CD4-positive, alpha-beta T cell (primary cell): ENCODE measurements around the gene STRADA. TPM values are rescaled to one million over a fixed set of nuclear protein-coding genes. Genes with fewer than 3 reads are reported as not detected.

Source experiments
- ATAC-seq: fragments of 200-7000 bp; cut with Tn5 transposase; one replicate; pipeline ENCODE4 v1.10.0; 2022; ENCODE audit warnings: mild to moderate bottlenecking; ENCODE audit not compliant: poor library complexity
- CTCF ChIA-PET: fragments of 350-600 bp; sonication (Branson Sonifier 250); formaldehyde crosslinking; loops from one replicate; lab custom pipeline; 2021; ENCODE audit warnings: antibody characterized with exemption, inconsistent platforms; lab: Charles Lee
- POLR2A ChIA-PET: fragments of 350-600 bp; sonication (Branson Sonifier 250); formaldehyde crosslinking; loops from one replicate; lab custom pipeline; 2021; ENCODE audit warnings: antibody characterized with exemption, inconsistent platforms; lab: Charles Lee
- DNase-seq, 14 experiments: peaks; one replicate each; pipeline ENCODE4 v3.0.0-alpha.2; 2013 to 2020; ENCODE audit warnings: mixed read lengths in 2 of 14
- H3K27ac ChIP-seq, 2 donors: one replicate each; pipeline versions ENCODE4 v1.5.1 to v1.7.0; 2013; ENCODE audit warnings: low read length in 2 of 2, low read depth in 1 of 2, mild to moderate bottlenecking in 1 of 2
- H3K27me3 ChIP-seq, 2 experiments: 1 replicate in 1 of 2; 2 replicates in 1 of 2; pipeline versions ENCODE4 v1.6.1 to v1.7.0; 2013; ENCODE audit warnings: low read length in 2 of 2, control low read depth in 1 of 2, mild to moderate bottlenecking in 1 of 2, moderate library complexity in 1 of 2; ENCODE audit not compliant: insufficient read depth in 2 of 2, control insufficient read depth in 1 of 2
- H3K36me3 ChIP-seq: one replicate; pipeline ENCODE4 v1.6.1; 2013; ENCODE audit warnings: low read length, control low read depth; ENCODE audit not compliant: insufficient read depth
- H3K4me1 ChIP-seq: one replicate; pipeline ENCODE4 v1.6.1; 2013; ENCODE audit warnings: low read length, control low read depth; ENCODE audit not compliant: insufficient read depth
- H3K4me3 ChIP-seq: one replicate; pipeline ENCODE4 v1.5.1; 2013; ENCODE audit warnings: mild to moderate bottlenecking, low read length, moderate library complexity
- H3K9me3 ChIP-seq, 2 experiments: 1 replicate in 1 of 2; 2 replicates in 1 of 2; pipeline versions ENCODE4 v1.6.1 to v1.7.0; 2013; ENCODE audit warnings: low read length in 2 of 2, mild to moderate bottlenecking in 2 of 2, control low read depth in 1 of 2, moderate library complexity in 1 of 2; ENCODE audit not compliant: control insufficient read depth in 1 of 2, insufficient read depth in 1 of 2
- H3K27ac Mint-ChIP-seq: one replicate; pipeline ENCODE4 v1.8.0; 2020; ENCODE audit warnings: mixed read lengths
- H3K27me3 Mint-ChIP-seq: one replicate; pipeline ENCODE4 v1.8.0; 2021; ENCODE audit warnings: mixed read lengths
- H3K36me3 Mint-ChIP-seq: one replicate; pipeline ENCODE4 v1.8.0; 2021; ENCODE audit warnings: low read depth, mixed read lengths
- H3K4me1 Mint-ChIP-seq: one replicate; pipeline ENCODE4 v1.8.0; 2021; ENCODE audit warnings: low read depth, mixed read lengths
- H3K4me3 Mint-ChIP-seq: one replicate; pipeline ENCODE4 v1.8.0; 2020; ENCODE audit warnings: mild to moderate bottlenecking, mixed read lengths
- H3K9me3 Mint-ChIP-seq: one replicate; pipeline ENCODE4 v1.8.0; 2020; ENCODE audit warnings: mixed read lengths
- intact Hi-C, 2 experiments: fragments of 100-400 bp; cut with DNase I in 1 of 2; cut with micrococcal nuclease in 1 of 2; formaldehyde crosslinking; loops; one replicate each; pipeline versions ENCODE4 v1.15.1 to v1.9.0; 2023 to 2025; cut with DNase I, micrococcal nuclease
- total RNA-seq, 174 experiments: library from RNA in 2 of 174; stranded (reverse) in 2 of 174; gene quantifications; one replicate each; pipeline ENCODE4 v1.2.3 and lab custom pipeline; 2021 to 2026
- TF ChIP-seq, protein P1 (sequence below): fragments of 200-600 bp; IDR thresholded peaks from one replicate; pipeline ENCODE4 v1.8.0; 2022; ENCODE audit warnings: antibody characterized with exemption, mild to moderate bottlenecking

STRADA gene
- total RNA-seq, 2 experiments from 2014 or later = 50.9 to 51.0 TPM

DNA sequence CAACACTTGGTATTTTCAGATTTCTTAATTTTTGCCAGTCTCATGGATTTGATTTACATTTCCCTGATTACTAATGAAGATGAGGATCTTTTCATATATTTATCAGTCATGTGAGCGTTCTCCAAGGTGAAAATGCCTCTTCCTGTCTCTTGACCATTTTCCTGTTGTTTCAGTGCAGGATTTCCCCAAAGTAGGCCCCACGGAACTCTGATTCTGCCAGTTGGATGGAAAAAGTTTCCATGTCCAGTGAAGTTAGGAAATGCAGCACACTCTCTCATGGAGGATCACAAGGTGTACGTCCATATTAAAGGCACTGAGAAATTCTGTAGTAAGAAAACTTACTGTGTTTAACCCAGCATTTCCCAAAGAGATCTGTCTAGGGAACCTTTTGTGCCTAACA is 25.2 kb downstream of the STRADA start:
- intact Hi-C loops = no loop called here
- H3K27ac ChIP-seq = no peak overlapping the region
- no peaks in the 10 kb centered on the region for H3K27me3 Mint-ChIP-seq
- no peaks in the 10 kb centered on the region for H3K27me3 ChIP-seq
- POLR2A ChIA-PET = interaction anchor here (1.6 to 18.5 kb wide), 2 partner anchors 9 to 18 kb away, joined by 9 to 844 read pairs; partner anchors contain the start of gene LIMD2
- ATAC-seq = no peak
- no peak overlapping the region for H3K4me3 ChIP-seq
- H3K9me3 ChIP-seq = no peaks in the 10 kb centered on the region
- no peak for DNase-seq
- TF ChIP-seq, protein P1, sequence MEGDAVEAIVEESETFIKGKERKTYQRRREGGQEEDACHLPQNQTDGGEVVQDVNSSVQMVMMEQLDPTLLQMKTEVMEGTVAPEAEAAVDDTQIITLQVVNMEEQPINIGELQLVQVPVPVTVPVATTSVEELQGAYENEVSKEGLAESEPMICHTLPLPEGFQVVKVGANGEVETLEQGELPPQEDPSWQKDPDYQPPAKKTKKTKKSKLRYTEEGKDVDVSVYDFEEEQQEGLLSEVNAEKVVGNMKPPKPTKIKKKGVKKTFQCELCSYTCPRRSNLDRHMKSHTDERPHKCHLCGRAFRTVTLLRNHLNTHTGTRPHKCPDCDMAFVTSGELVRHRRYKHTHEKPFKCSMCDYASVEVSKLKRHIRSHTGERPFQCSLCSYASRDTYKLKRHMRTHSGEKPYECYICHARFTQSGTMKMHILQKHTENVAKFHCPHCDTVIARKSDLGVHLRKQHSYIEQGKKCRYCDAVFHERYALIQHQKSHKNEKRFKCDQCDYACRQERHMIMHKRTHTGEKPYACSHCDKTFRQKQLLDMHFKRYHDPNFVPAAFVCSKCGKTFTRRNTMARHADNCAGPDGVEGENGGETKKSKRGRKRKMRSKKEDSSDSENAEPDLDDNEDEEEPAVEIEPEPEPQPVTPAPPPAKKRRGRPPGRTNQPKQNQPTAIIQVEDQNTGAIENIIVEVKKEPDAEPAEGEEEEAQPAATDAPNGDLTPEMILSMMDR = no peak
- CTCF ChIA-PET = no interaction called here
- H3K36me3 ChIP-seq = peaks cover 26% of the 10 kb centered on the region
- no peaks in the 10 kb centered on the region for H3K4me1 ChIP-seq
- H3K27ac Mint-ChIP-seq = no peak overlapping the region
- H3K4me1 Mint-ChIP-seq = no peaks in the 10 kb centered on the region
- peaks cover 28% of the 10 kb centered on the region for H3K36me3 Mint-ChIP-seq
- H3K4me3 Mint-ChIP-seq = no peak overlapping the region
- H3K9me3 Mint-ChIP-seq = no peaks in the 10 kb centered on the region

DNA sequence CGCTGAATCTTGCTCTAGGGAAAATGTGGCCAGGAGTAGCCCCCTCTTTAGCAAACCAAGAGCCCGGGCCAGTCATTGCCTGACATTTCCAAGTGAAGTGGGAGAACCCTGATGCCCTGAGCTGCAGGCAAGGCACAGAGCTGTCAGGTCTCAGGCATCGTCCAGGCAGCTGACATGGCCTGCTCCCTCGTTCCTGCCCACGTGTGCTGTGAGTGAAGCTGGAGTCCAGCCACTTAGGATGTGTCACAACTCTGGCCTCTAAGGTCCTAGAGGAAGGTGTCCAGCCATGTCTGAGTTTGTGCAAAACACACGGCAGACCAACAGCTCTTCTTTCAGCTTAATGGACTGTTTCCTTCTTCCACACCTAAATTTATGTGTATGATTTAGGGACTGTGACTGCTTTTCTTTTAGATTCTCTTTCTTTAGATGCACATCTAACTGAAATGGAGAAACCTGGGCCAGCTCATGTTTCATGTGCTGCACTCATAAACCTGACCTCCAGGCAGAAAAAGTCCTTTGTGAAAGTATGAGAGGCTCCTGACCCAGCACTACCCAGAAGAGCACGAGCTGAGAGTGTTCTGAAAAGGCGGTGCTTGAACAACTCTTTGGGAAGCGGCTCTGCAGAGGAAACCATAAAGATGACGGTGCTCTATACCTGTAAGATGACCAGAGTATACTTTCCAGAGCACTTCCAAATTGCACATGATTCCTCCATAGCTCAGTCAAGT is 26.9 kb downstream of the STRADA start:
- no peak overlapping the region for H3K27ac Mint-ChIP-seq
- intact Hi-C loops = loop anchor here in 1 of 2 experiments (5.0 kb wide), 1 partner anchor 92 kb away; the partner anchor contains the start of gene MAP3K3
- ATAC-seq = no peak
- Histone ChIP-seq H3K27me3 (no peaks in the 10 kb centered on the region), H3K27ac (no peak overlapping the region), H3K9me3 (no peaks in the 10 kb centered on the region), H3K4me3 (no peak overlapping the region), H3K36me3 (peaks cover 26% of the 10 kb centered on the region), H3K4me1 (peaks cover 13% of the 10 kb centered on the region)
- ChIA-PET CTCF (interaction anchor here (0.9 kb wide), 1 partner anchor 289 kb away, joined by 3 read pairs; no protein-coding TSS in a partner anchor), POLR2A (interaction anchor here (1.1 to 18.5 kb wide), 5 partner anchors 9 to 59 kb away, joined by 3 to 844 read pairs (median 3); partner anchors contain the start of genes CCDC47 and LIMD2)
- DNase-seq = no peak
- TF ChIP-seq, protein P1 = no peak
- peaks cover 34% of the 10 kb centered on the region for H3K36me3 Mint-ChIP-seq
- H3K27me3 Mint-ChIP-seq = no peaks in the 10 kb centered on the region
- H3K4me1 Mint-ChIP-seq = peaks cover 12% of the 10 kb centered on the region
- no peaks in the 10 kb centered on the region for H3K9me3 Mint-ChIP-seq
- H3K4me3 Mint-ChIP-seq = no peak overlapping the region

DNA sequence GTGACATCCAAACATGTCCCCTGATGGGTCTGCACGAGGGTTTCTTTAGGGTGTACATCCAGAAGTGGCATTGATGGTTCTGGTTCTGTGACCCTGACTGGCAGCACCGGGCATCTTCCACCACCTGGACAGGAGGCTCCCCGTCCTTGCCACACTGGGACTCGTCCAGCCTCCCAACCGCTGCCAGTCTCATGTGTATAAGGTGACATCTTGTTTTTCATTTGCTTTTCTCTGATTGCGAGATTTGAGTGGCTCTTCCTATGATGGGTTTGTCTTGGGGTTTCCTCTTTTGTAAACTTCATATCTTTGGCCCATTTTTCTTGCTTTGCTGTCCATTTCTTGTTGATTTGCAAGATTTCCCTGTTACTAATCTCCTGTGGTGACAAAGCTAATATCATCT is 32.5 kb downstream of the STRADA start:
- CTCF ChIA-PET = interaction anchor here (1.2 to 4.7 kb wide), 7 partner anchors 12 to 284 kb away, joined by 5 to 169 read pairs (median 7); partner anchors contain the start of genes CCDC47, DDX42 and LIMD2
- Mint-ChIP-seq H3K27me3 (no peaks in the 10 kb centered on the region), H3K36me3 (peaks cover 28% of the 10 kb centered on the region), H3K4me3 (peak overlapping the region; percentile 32), H3K9me3 (no peaks in the 10 kb centered on the region), H3K4me1 (peaks cover 64% of the 10 kb centered on the region), H3K27ac (peak overlapping the region; percentile 100)
- no peak for ATAC-seq
- peak overlapping the region; percentile 2 to 41 for H3K27ac ChIP-seq
- TF ChIP-seq, protein P1 = no peak
- no peaks in the 10 kb centered on the region for H3K27me3 ChIP-seq
- H3K9me3 ChIP-seq = no peaks in the 10 kb centered on the region
- POLR2A ChIA-PET = interaction anchor here (0.7 to 18.5 kb wide), 10 partner anchors 11 to 158 kb away, joined by 3 to 844 read pairs (median 9); partner anchors contain the start of genes CCDC47, DCAF7, DDX42 and LIMD2
- H3K36me3 ChIP-seq = peaks cover 6% of the 10 kb centered on the region
- intact Hi-C loops = no loop called here
- no peak overlapping the region for H3K4me3 ChIP-seq
- no peak for DNase-seq
- peaks cover 66% of the 10 kb centered on the region for H3K4me1 ChIP-seq
